ENCODE data around the gene DCAF11.

GRCh38 chr14:24167469-24168114, 53.0 kb downstream of the DCAF11 start:
- no peak for TF ChIP-seq EZH2 (IDR thresholded peaks at IDR 0.05; ENCODE audit: borderline replicate concordance, insufficient read depth, low read depth, low read length, poor library complexity, severe bottlenecking)
- TF ChIP-seq, protein P1, sequence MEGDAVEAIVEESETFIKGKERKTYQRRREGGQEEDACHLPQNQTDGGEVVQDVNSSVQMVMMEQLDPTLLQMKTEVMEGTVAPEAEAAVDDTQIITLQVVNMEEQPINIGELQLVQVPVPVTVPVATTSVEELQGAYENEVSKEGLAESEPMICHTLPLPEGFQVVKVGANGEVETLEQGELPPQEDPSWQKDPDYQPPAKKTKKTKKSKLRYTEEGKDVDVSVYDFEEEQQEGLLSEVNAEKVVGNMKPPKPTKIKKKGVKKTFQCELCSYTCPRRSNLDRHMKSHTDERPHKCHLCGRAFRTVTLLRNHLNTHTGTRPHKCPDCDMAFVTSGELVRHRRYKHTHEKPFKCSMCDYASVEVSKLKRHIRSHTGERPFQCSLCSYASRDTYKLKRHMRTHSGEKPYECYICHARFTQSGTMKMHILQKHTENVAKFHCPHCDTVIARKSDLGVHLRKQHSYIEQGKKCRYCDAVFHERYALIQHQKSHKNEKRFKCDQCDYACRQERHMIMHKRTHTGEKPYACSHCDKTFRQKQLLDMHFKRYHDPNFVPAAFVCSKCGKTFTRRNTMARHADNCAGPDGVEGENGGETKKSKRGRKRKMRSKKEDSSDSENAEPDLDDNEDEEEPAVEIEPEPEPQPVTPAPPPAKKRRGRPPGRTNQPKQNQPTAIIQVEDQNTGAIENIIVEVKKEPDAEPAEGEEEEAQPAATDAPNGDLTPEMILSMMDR (IDR thresholded peaks at IDR 0.05): no peak
